Measurements from ENCODE around the gene BCAS3. TPM values are rescaled to one million over a fixed set of nuclear protein-coding genes. Genes with fewer than 3 reads are reported as not detected.

The BCAS3 gene
- polyA plus RNA-seq, 3 donors from 2014 or later, result 26.3 to 53.8 (median 50.1) TPM

- peak overlapping the region in 1 of 5 donors; percentile 10 for H3K4me3 Mint-ChIP-seq
- peaks cover 35 to 38% of the 10 kb centered on the region in 2 donors for H3K4me1 Mint-ChIP-seq
- no peak for DNase-seq
- H3K9me3 Mint-ChIP-seq, result peaks cover 0 to 3% (median 0%) of the 10 kb centered on the region in 6 donors
- H3K36me3 Mint-ChIP-seq, result no peaks in the 10 kb centered on the region
- H3K27ac Mint-ChIP-seq, result no peak overlapping the region
- peaks cover 37 to 56% (median 44%) of the 10 kb centered on the region in 3 donors for H3K27me3 Mint-ChIP-seq (ENCODE audit: low read depth in 3 of 3)
Observed at GRCh38 chr17:61405686-61406536, 728.3 kb downstream of the BCAS3 start.

DNA sequence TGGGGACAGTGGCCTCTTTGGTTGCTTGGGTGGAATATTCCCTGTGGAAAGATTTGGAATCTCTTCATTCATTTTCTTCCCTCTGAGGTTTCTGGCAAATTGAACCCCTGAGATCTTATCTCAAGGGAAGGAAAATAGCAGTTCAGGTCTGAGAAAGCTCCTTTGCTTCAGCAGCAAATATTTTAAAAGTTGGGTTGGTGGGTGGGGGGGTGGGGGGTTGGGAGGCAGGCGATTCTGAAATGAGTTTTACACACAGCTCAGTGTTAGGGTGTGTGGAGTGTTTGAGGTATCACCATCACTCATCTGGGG, 728.8 kb downstream of the BCAS3 start:
- peaks cover 29 to 38% of the 10 kb centered on the region in 2 donors for H3K4me1 Mint-ChIP-seq
- H3K27ac Mint-ChIP-seq, result no peak overlapping the region

GRCh38 chr17:61406971-61407911, 729.6 kb downstream of the BCAS3 start:
- H3K36me3 Mint-ChIP-seq, result no peaks in the 10 kb centered on the region
- H3K9me3 Mint-ChIP-seq, result peaks cover 0 to 3% (median 0%) of the 10 kb centered on the region in 6 donors
- DNase-seq, result no peak
- peaks cover 32 to 48% (median 36%) of the 10 kb centered on the region in 3 donors for H3K27me3 Mint-ChIP-seq (ENCODE audit: low read depth in 3 of 3)
- no peak overlapping the region for H3K4me3 Mint-ChIP-seq
- peaks cover 28 to 37% of the 10 kb centered on the region in 2 donors for H3K4me1 Mint-ChIP-seq
- no peak overlapping the region for H3K27ac Mint-ChIP-seq

More for the DNA sequence above, 728.8 kb downstream of the BCAS3 start:
- Mint-ChIP-seq H3K4me3 (no peak overlapping the region), H3K36me3 (no peaks in the 10 kb centered on the region), H3K9me3 (peaks cover 0 to 3% (median 0%) of the 10 kb centered on the region in 6 donors), H3K27me3 (ENCODE audit: low read depth in 3 of 3) (peaks cover 35 to 52% (median 39%) of the 10 kb centered on the region in 3 donors)
- no peak for DNase-seq

GRCh38 chr17:61408151-61409041, 730.7 kb downstream of the BCAS3 start:
- Mint-ChIP-seq H3K27ac (no peak overlapping the region), H3K4me3 (peak overlapping the region; percentile 58 to 78 (median 72)), H3K36me3 (no peaks in the 10 kb centered on the region), H3K4me1 (peaks cover 23 to 26% of the 10 kb centered on the region in 2 donors), H3K27me3 (ENCODE audit: low read depth in 3 of 3) (peaks cover 26 to 40% (median 31%) of the 10 kb centered on the region in 3 donors), H3K9me3 (peaks cover 0 to 3% (median 0%) of the 10 kb centered on the region in 6 donors)
- DNase-seq, result no peak

DNA sequence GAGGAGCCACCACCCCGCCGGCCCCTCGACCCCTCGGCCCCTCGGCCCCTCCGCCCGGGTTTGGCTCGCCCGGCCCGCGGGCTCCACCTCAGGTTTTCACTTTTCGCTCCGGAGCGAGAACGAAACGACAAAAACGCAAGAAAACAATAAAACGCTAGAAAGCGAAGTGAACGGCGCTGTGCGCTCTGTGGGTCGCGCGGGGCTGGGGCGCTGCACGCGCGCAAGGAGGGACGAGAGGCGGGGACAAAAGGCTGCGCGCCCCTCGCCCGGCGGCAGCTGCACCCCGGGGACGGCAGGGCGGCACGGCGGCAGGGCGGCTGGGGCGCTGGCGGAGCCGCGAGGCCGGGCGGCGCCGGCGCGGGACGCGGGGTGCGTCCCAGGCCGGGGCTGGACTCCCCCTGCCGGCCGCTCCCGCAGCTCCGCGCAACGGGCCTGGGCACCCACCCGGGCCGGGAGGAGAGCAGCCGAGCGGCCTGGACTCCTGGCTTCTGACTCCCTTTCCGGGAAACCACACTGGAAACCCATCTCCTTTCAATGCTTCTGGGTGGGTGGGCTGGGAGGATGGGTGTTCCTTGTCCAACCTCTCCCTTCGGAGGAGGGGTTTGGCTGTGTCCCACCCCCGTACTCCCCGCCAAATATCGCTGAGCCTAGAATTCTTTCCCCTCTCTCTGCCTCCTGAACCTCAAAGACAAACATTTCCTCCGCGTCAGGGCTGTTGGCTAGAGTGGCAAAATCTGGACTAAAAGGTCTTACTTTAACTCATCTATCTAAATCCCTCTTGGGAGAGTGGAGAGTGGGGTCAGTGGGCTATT, 731.9 kb downstream of the BCAS3 start:
- H3K9me3 Mint-ChIP-seq, result peaks cover 0 to 3% (median 0%) of the 10 kb centered on the region in 6 donors

GRCh38 chr17:61410141-61411010, 732.7 kb downstream of the BCAS3 start:
- peaks cover 19 to 38% (median 25%) of the 10 kb centered on the region in 3 donors for H3K27me3 Mint-ChIP-seq (ENCODE audit: low read depth in 3 of 3)
- H3K27ac Mint-ChIP-seq, result no peak overlapping the region
- peak overlapping the region; percentile 74 to 81 (median 78) for H3K4me3 Mint-ChIP-seq

More for the DNA sequence above, 731.9 kb downstream of the BCAS3 start:
- Mint-ChIP-seq H3K27ac (no peak overlapping the region), H3K27me3 (ENCODE audit: low read depth in 3 of 3) (peaks cover 19 to 38% (median 25%) of the 10 kb centered on the region in 3 donors), H3K36me3 (no peaks in the 10 kb centered on the region), H3K4me3 (peak overlapping the region; percentile 74 to 81 (median 78)), H3K4me1 (peaks cover 17 to 19% of the 10 kb centered on the region in 2 donors)
- DNase-seq, result peak; percentile 43 to 47 (median 45)

GRCh38 chr17:61411011-61411260, 733.3 kb downstream of the BCAS3 start:
- Mint-ChIP-seq H3K27ac (no peak overlapping the region), H3K36me3 (no peaks in the 10 kb centered on the region), H3K9me3 (peaks cover 0 to 3% (median 0%) of the 10 kb centered on the region in 6 donors), H3K27me3 (ENCODE audit: low read depth in 3 of 3) (peaks cover 19 to 37% (median 24%) of the 10 kb centered on the region in 3 donors), H3K4me3 (peak overlapping the region; percentile 74 to 81 (median 76)), H3K4me1 (peaks cover 17 to 19% of the 10 kb centered on the region in 2 donors)
- DNase-seq, result no peak

More at GRCh38 chr17:61410141-61411010, 732.7 kb downstream of the BCAS3 start:
- peaks cover 0 to 3% (median 0%) of the 10 kb centered on the region in 6 donors for H3K9me3 Mint-ChIP-seq
- no peaks in the 10 kb centered on the region for H3K36me3 Mint-ChIP-seq
- DNase-seq, result peak; percentile 70 to 72 (median 71)
- peaks cover 17 to 19% of the 10 kb centered on the region in 2 donors for H3K4me1 Mint-ChIP-seq

- H3K4me3 Mint-ChIP-seq, result peak overlapping the region; percentile 75 to 80 (median 77)
- peaks cover 17 to 34% (median 19%) of the 10 kb centered on the region in 3 donors for H3K27me3 Mint-ChIP-seq (ENCODE audit: low read depth in 3 of 3)
- H3K9me3 Mint-ChIP-seq, result peaks cover 0 to 3% (median 0%) of the 10 kb centered on the region in 6 donors
- no peak overlapping the region for H3K27ac Mint-ChIP-seq
- no peaks in the 10 kb centered on the region for H3K36me3 Mint-ChIP-seq
- peak; percentile 28 to 35 (median 31) for DNase-seq
- peaks cover 17 to 19% of the 10 kb centered on the region in 2 donors for H3K4me1 Mint-ChIP-seq
Observed at GRCh38 chr17:61411261-61412142, 733.9 kb downstream of the BCAS3 start.

GRCh38 chr17:61412143-61412859, 734.6 kb downstream of the BCAS3 start:
- H3K4me1 Mint-ChIP-seq, result peaks cover 19 to 21% of the 10 kb centered on the region in 2 donors
- peaks cover 0 to 3% (median 0%) of the 10 kb centered on the region in 6 donors for H3K9me3 Mint-ChIP-seq
- peaks cover 15 to 27% (median 18%) of the 10 kb centered on the region in 3 donors for H3K27me3 Mint-ChIP-seq (ENCODE audit: low read depth in 3 of 3)
- peak overlapping the region; percentile 47 to 80 (median 77) for H3K4me3 Mint-ChIP-seq
- peak; percentile 77 to 81 (median 80) for DNase-seq
- no peak overlapping the region for H3K27ac Mint-ChIP-seq
- no peaks in the 10 kb centered on the region for H3K36me3 Mint-ChIP-seq

- Mint-ChIP-seq H3K9me3 (peaks cover 0 to 3% (median 0%) of the 10 kb centered on the region in 6 donors), H3K27ac (peak overlapping the region in 1 of 6 donors; percentile 84), H3K4me1 (peaks cover 19 to 23% of the 10 kb centered on the region in 2 donors), H3K4me3 (peak overlapping the region; percentile 50 to 80 (median 75)), H3K36me3 (no peaks in the 10 kb centered on the region), H3K27me3 (ENCODE audit: low read depth in 3 of 3) (peaks cover 11 to 20% (median 15%) of the 10 kb centered on the region in 3 donors)
- DNase-seq, result no peak
Observed at GRCh38 chr17:61412860-61413660, 735.4 kb downstream of the BCAS3 start.

All from immature natural killer cell (primary cell).